Activated naive CD4-positive, alpha-beta T cell treated with anti-CD3 and anti-CD28 coated beads for 36 hours (primary cell): ENCODE measurements around the gene HLA-DRB1. TPM values are rescaled to one million over a fixed set of nuclear protein-coding genes. Genes with fewer than 3 reads are reported as not detected.
"Not testable (repeated sequence)": the region's sequence is repeated elsewhere in the genome, so short reads cannot be mapped to it uniquely, and the experiment has no call there.

Source experiments
- CTCF ChIA-PET: fragments of 350-600 bp; sonication (Branson Sonifier 250); formaldehyde crosslinking; loops from one replicate; lab custom pipeline; 2021; ENCODE audit warnings: antibody characterized with exemption; lab: Charles Lee
- DNase-seq: peaks from one replicate; pipeline ENCODE4 v3.0.0-alpha.2; 2020
- H3K27ac Mint-ChIP-seq: one replicate; pipeline ENCODE4 v1.8.0; 2021; ENCODE audit warnings: mild to moderate bottlenecking, mixed read lengths
- H3K27me3 Mint-ChIP-seq: one replicate; pipeline ENCODE4 v1.8.0; 2021; ENCODE audit warnings: low read depth, mixed read lengths
- H3K36me3 Mint-ChIP-seq: one replicate; pipeline ENCODE4 v1.8.0; 2021; ENCODE audit warnings: low read depth, mixed read lengths
- H3K4me1 Mint-ChIP-seq: one replicate; pipeline ENCODE4 v1.8.0; 2021; ENCODE audit warnings: low read depth, mixed read lengths
- H3K4me3 Mint-ChIP-seq: one replicate; pipeline ENCODE4 v1.8.0; 2021; ENCODE audit warnings: mild to moderate bottlenecking, moderate library complexity, mixed read lengths
- H3K9me3 Mint-ChIP-seq: one replicate; pipeline ENCODE4 v1.8.0; 2021; ENCODE audit warnings: mixed read lengths
- intact Hi-C: fragments of 100-400 bp; cut with micrococcal nuclease; formaldehyde crosslinking; loops from one replicate; pipeline ENCODE4 v1.15.1; 2023
- total RNA-seq, 2 experiments: library from RNA; stranded (reverse); gene quantifications; one replicate each; pipeline ENCODE4 v1.2.3, GENCODE V29; 2021

The HLA-DRB1 gene
- total RNA-seq = 1 to 10 TPM; 4.1 to 4.2 TPM

GRCh38 chr6:32589596-32590449 lies at the start of gene HLA-DRB1:
TSS of gene HLA-DRB1 (minus strand) at chr6:32589848. CDS start at chr6:32589742, 106 bp downstream.
- no peak within 1 kb of the TSS for H3K27ac Mint-ChIP-seq
- CTCF ChIA-PET = no interaction called here

GRCh38 chr6:32638532-32639219 lies 49.0 kb upstream of the HLA-DRB1 start:
- Mint-ChIP-seq H3K4me3 (no peak overlapping the region), H3K9me3 (no peaks in the 10 kb centered on the region), H3K27me3 (peaks cover 7% of the 10 kb centered on the region), H3K36me3 (no peaks in the 10 kb centered on the region), H3K27ac (no peak overlapping the region), H3K4me1 (peaks cover 13% of the 10 kb centered on the region)
- intact Hi-C loops = no loop called here
- DNase-seq = no peak
- CTCF ChIA-PET = interaction anchor here (0.7 kb wide), 1 partner anchor 496 kb away, joined by 3 read pairs; no protein-coding TSS in a partner anchor

More at GRCh38 chr6:32589596-32590449, at the start of gene HLA-DRB1:
- no peaks in the 10 kb centered on the region for H3K9me3 Mint-ChIP-seq
- no peaks in the 10 kb centered on the region for H3K4me1 Mint-ChIP-seq
- peaks cover 7% of the 10 kb centered on the region for H3K27me3 Mint-ChIP-seq
- peak within 1 kb of the TSS; percentile 44 for H3K4me3 Mint-ChIP-seq
- intact Hi-C loops = loop anchor here (2.0 kb wide), 1 partner anchor 61 kb away; no protein-coding TSS in a partner anchor
- no peaks in the 10 kb centered on the region for H3K36me3 Mint-ChIP-seq
- no peak for DNase-seq

- Mint-ChIP-seq H3K4me3 (no peak overlapping the region), H3K36me3 (no peaks in the 10 kb centered on the region), H3K4me1 (peaks cover 13% of the 10 kb centered on the region), H3K27ac (no peak overlapping the region), H3K9me3 (no peaks in the 10 kb centered on the region), H3K27me3 (peaks cover 7% of the 10 kb centered on the region)
- CTCF ChIA-PET = interaction anchor here (0.7 kb wide), 1 partner anchor 497 kb away, joined by 3 read pairs; no protein-coding TSS in a partner anchor
- intact Hi-C loops = no loop called here
- DNase-seq = no peak
These were observed 48.2 kb upstream of the HLA-DRB1 start for GRCh38 chr6:32637883-32638282.

GRCh38 chr6:32637219-32637880 lies 47.7 kb upstream of the HLA-DRB1 start, which contains the start of gene HLA-DQA1:
TSS of gene HLA-DQA1 (plus strand) at chr6:32637406. CDS start at chr6:32637459, 53 bp downstream.
- Mint-ChIP-seq H3K9me3 (no peaks in the 10 kb centered on the region), H3K4me1 (peaks cover 10% of the 10 kb centered on the region), H3K27ac (no peak within 1 kb of the TSS), H3K36me3 (no peaks in the 10 kb centered on the region), H3K27me3 (peaks cover 7% of the 10 kb centered on the region), H3K4me3 (no peak within 1 kb of the TSS)
- CTCF ChIA-PET = no interaction called here
- no peak for DNase-seq
- intact Hi-C loops = no loop called here

- no peak overlapping the region for H3K27ac Mint-ChIP-seq
- CTCF ChIA-PET = interaction anchor here (0.7 kb wide), 1 partner anchor 15 kb away, joined by 3 read pairs; no protein-coding TSS in a partner anchor
- H3K4me1 Mint-ChIP-seq = peaks cover 5% of the 10 kb centered on the region
- peaks cover 7% of the 10 kb centered on the region for H3K27me3 Mint-ChIP-seq
- intact Hi-C loops = no loop called here
- no peaks in the 10 kb centered on the region for H3K9me3 Mint-ChIP-seq
- DNase-seq = no peak
- H3K4me3 Mint-ChIP-seq = no peak overlapping the region
- H3K36me3 Mint-ChIP-seq = no peaks in the 10 kb centered on the region
These were observed 46.0 kb upstream of the HLA-DRB1 start for GRCh38 chr6:32635526-32636123.

GRCh38 chr6:32629793-32630192 lies 40.1 kb upstream of the HLA-DRB1 start:
- peaks cover 13% of the 10 kb centered on the region for H3K4me1 Mint-ChIP-seq
- not testable (repeated sequence) for DNase-seq, H3K27ac Mint-ChIP-seq, H3K9me3 Mint-ChIP-seq, H3K27me3 Mint-ChIP-seq, H3K4me3 Mint-ChIP-seq, H3K36me3 Mint-ChIP-seq
- intact Hi-C loops = loop anchor here (10.0 kb wide), 1 partner anchor 375 kb away; no protein-coding TSS in a partner anchor
- CTCF ChIA-PET = interaction anchor here (0.9 kb wide), 1 partner anchor 350 kb away, joined by 4 read pairs; no protein-coding TSS in a partner anchor

- no peak for DNase-seq
- intact Hi-C loops = loop anchor here (10.0 kb wide), 1 partner anchor 373 kb away; no protein-coding TSS in a partner anchor
- Mint-ChIP-seq H3K4me3 (no peak overlapping the region), H3K36me3 (no peaks in the 10 kb centered on the region), H3K4me1 (peaks cover 23% of the 10 kb centered on the region), H3K9me3 (no peaks in the 10 kb centered on the region), H3K27me3 (no peaks in the 10 kb centered on the region), H3K27ac (no peak overlapping the region)
- CTCF ChIA-PET = no interaction called here
These were observed 38.2 kb upstream of the HLA-DRB1 start for GRCh38 chr6:32627831-32628230.

GRCh38 chr6:32627249-32627648 lies 37.6 kb upstream of the HLA-DRB1 start:
- Mint-ChIP-seq H3K27ac (no peak overlapping the region), H3K9me3 (no peaks in the 10 kb centered on the region), H3K4me1 (peaks cover 29% of the 10 kb centered on the region), H3K36me3 (no peaks in the 10 kb centered on the region), H3K4me3 (no peak overlapping the region), H3K27me3 (no peaks in the 10 kb centered on the region)
- CTCF ChIA-PET = no interaction called here
- DNase-seq = no peak
- intact Hi-C loops = loop anchor here (10.0 kb wide), 1 partner anchor 372 kb away; no protein-coding TSS in a partner anchor

- CTCF ChIA-PET = no interaction called here
- H3K27me3 Mint-ChIP-seq = no peaks in the 10 kb centered on the region
- no peak overlapping the region for H3K4me3 Mint-ChIP-seq
- intact Hi-C loops = loop anchor here (10.0 kb wide), 1 partner anchor 370 kb away; no protein-coding TSS in a partner anchor
- no peak for DNase-seq
- H3K4me1 Mint-ChIP-seq = peaks cover 35% of the 10 kb centered on the region
- H3K36me3 Mint-ChIP-seq = no peaks in the 10 kb centered on the region
- no peak overlapping the region for H3K27ac Mint-ChIP-seq
- H3K9me3 Mint-ChIP-seq = no peaks in the 10 kb centered on the region
These were observed 35.5 kb upstream of the HLA-DRB1 start for GRCh38 chr6:32625137-32625536.

GRCh38 chr6:32624565-32624964 lies 34.9 kb upstream of the HLA-DRB1 start:
- Mint-ChIP-seq H3K9me3 (no peaks in the 10 kb centered on the region), H3K36me3 (no peaks in the 10 kb centered on the region), H3K27me3 (no peaks in the 10 kb centered on the region), H3K27ac (no peak overlapping the region), H3K4me3 (no peak overlapping the region), H3K4me1 (peaks cover 35% of the 10 kb centered on the region)
- no peak for DNase-seq
- intact Hi-C loops = loop anchor here (10.0 kb wide), 1 partner anchor 370 kb away; no protein-coding TSS in a partner anchor
- CTCF ChIA-PET = no interaction called here

- CTCF ChIA-PET = interaction anchor here (0.6 kb wide), 1 partner anchor 236 kb away, joined by 3 read pairs; no protein-coding TSS in a partner anchor
- Mint-ChIP-seq H3K27me3 (no peaks in the 10 kb centered on the region), H3K9me3 (peaks cover 2% of the 10 kb centered on the region), H3K36me3 (peaks cover 1% of the 10 kb centered on the region), H3K4me3 (no peak overlapping the region), H3K4me1 (peaks cover 35% of the 10 kb centered on the region), H3K27ac (no peak overlapping the region)
- intact Hi-C loops = loop anchor here (1.0 to 10.0 kb wide), 5 partner anchors 13 to 369 kb away; partner anchors contain the start of gene HLA-DQB1
- no peak for DNase-seq
These were observed 34.0 kb upstream of the HLA-DRB1 start for GRCh38 chr6:32623693-32624092.
